Left renal pelvis (tissue), 4 donors: Measurements from ENCODE around the gene SH3TC2. TPM values are rescaled to one million over a fixed set of nuclear protein-coding genes. Genes with fewer than 3 reads are reported as not detected.

Source experiments
- DNase-seq, 4 donors: peaks; one replicate each; pipeline ENCODE4 v3.0.0-alpha.2; 2013; ENCODE audit warnings: low read depth in 4 of 4, low spot score in 3 of 4
- polyA plus RNA-seq, 4 donors: library from polyadenylated mRNA; unstranded; fragments of 120-200 nt; gene quantifications; one replicate each; pipeline ENCODE4 v1.2.1, GENCODE V29; 2013; ENCODE audit not compliant: insufficient read length in 4 of 4

SH3TC2 gene
- polyA plus RNA-seq, 4 donors = 0.85 to 2.7 (median 1.3) TPM

DNA sequence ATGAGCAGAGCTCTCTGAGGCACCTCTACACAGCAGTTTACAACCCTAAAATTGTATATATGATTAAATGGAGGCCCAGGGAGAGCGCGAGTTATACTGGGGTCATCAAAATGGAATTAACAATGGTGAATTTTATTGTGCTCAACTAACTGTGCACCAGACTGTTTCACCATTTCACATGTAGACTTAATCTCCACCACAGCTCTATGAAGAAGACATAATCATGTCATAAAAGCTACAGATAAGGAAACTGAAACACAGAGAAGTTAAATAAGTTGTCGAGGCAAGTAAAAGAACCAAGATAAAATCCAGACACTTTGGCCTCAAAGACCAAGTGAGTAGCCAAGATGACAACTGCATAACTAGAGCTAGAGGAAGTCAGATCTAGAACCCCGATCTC, 1.5 kb downstream of the SH3TC2 start:
- DNase-seq = no peak

DNA sequence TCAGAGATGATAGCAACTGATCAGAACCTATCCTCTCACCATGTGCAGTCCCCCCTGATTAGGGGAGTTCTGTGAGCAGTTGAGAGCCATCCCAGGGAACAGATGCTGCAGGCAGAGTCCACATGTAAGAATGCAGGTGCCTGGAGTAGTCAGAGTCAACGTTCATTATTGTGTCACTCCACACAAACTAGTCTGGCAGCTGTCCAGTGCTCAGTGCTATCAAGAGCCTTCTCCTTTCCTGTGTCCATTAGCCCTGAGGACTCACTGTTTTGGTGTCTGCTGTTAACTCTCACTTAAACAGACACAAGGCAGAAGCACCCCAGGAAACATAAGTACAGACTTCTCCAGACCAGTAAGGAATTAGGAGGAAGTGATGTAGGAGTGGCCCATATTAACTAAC, 2.5 kb downstream of the SH3TC2 start:
- no peak for DNase-seq

DNA sequence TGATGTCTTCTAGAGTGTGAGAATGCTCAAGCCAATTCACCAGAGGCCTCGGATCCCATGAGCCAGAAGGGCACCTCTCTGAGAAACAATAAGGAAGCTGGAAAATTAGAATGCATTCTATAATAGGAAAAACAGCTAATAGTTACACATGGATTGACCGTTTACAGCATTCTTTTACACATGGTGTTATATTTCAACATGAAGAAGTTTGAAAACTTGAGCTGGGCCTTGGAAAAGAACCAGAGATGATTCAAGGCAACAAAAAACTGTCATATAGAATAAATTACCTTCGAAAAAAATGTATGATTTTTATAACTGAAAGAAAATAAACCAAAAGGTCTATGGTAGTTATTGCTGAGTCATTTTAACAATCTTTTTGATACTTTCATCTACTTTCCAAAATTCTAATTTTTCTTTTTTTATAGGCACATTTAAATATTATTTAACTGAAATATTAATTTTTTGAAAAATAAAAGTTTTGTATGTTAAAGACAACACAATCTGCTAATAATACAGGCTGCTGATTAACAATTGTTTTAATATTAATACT, 6.2 kb downstream of the SH3TC2 start:
- DNase-seq = no peak

DNA sequence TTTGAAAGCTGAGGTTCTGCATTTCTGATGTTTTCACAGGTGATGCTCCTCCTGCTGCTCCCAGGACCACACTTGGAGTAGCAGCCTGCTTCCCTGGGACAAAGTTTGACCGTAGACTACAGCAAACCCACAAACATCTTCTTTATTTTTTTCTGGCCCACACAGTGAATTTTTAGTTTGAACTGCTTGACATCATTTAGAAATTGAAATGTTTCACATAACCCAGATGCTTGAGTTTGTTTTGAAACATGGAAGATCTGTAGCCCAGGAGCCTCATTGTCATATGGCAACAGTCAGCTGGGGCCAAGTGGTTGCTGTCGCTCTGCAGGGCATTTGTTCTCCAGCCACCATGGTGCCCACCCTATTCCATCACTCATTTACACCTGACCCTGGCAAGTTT, 8.4 kb downstream of the SH3TC2 start:
- DNase-seq = no peak

DNA sequence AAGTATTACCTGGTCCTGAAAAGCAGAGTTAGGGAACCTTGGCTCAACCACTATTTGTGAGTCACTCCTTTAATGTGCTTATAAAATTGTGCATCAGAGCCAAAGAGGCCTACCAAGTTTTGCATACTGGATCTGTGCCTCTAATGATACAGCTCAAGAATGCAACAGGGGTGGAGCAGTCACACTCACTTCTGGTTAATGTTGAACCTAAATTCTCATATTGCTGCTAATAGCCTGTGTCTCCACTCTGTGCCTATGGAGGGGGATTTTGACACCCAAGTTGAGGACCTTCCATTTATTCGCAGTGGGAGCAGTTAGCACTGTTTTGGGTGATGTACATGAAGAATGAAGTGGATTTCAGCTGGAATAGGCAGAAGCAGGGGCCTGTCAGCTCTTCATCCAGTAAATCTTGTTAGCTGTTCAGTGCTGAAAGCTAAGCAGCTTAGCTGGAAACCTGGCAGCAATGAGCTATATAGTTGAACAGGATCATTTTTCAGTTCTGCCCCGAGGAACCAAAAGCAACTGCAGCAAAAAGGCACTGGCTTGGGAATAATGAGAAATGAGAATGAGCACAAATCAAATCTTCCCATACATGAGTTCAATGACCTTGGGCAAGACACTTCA, 9.7 kb downstream of the SH3TC2 start:
- no peak for DNase-seq

DNA sequence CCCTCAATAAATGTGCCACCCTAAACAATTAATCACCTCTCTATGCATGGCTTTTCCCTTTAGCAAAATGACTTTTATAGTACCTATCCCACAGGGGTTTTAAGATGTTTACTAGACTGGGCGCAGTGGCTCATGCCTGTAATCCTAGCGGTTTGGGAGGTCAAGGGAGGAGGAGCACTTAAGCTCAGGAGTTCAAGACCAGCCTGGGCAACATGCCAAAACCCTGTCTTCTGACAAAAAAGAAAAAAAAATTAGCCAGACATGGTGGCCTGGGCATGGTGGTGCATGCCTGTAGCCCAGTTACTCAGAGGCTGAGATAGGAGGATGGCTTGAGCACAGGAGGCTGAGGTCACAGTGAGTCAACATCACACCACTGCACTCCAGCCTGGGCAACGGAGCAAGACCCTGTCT, 13.5 kb downstream of the SH3TC2 start:
- DNase-seq = no peak

DNA sequence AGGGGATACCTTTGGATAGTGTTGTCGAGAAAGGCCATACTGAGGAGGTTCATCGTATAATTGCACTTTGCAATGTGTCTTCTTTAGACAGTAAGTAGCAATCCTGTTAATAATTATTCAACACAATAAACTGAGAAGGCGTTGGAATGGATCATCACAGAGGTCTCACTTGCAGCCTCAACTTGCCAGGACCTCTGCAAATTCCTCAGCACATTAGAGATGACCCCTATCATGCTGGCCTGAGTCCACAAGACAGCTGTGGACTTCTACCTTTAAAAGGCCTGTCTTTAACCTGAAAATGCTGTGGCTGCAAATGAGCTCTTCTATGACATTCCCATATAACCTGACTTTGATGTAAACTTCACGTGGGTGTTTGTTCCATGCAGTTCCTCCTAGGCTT, 14.1 kb downstream of the SH3TC2 start:
- DNase-seq = no peak

DNA sequence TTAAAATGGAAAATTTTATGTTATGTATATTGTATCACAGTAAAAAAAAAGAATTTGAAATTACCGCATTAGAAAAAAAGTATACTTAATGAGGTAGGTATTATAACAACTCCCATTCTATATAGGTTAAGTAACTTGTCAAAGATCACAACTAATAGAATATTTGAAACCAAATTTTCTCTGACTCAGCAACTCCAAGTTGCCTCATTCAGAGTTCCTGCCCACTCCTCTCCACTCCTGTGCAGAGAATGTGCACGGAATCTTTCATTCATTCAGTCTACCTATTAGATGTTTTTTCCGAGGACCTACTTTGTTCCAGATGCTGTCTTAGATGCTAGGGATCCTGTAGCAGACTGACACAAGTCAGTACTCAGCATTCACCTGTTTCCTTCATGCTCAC, 15.4 kb downstream of the SH3TC2 start:
- DNase-seq = no peak

DNA sequence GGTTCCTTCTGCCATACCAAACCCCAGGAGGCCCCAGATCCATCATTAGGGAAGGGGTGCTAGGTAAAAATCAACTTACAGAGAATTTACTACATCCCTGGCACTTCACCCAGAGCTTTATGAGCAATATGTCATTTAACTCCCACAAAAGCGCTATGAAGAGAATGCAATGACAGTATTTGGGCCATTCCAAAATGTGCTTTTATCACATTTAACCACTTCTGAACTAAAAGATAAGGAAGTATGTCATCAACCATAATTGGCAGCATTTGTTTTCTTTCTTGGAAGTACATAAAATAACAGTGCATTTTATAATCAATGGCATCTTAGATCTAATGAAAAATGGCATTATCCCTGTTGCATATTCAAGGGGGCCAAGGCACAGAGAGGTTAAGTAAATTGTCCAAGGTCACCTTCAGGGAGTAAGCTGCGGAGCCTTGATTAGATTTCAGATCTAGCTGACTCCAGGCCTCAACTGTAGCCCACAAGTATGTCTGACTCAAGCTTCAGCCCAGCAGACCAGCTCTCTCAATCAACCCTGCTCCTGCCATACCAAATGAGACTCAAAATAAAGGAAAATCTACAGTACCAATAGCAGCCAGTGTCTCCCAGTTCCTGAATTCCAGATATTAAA, 16.5 kb downstream of the SH3TC2 start:
- no peak for DNase-seq

DNA sequence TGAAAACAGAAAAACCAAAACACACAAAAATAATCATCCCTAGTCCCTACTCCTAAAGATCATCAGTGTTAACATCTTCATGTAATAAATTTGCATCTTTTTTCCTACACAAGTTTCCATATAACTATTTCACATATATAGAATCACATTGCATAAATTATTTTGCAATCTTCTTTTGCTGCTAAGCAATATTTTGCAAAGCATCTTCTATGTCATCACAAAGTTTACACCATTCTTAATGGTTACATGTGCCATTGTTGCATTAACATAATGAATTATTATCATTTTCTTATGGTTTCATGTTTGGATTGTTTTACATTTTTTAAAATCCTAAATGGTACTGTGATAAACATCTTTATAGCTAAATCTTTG, 17.8 kb downstream of the SH3TC2 start:
- DNase-seq = no peak

DNA sequence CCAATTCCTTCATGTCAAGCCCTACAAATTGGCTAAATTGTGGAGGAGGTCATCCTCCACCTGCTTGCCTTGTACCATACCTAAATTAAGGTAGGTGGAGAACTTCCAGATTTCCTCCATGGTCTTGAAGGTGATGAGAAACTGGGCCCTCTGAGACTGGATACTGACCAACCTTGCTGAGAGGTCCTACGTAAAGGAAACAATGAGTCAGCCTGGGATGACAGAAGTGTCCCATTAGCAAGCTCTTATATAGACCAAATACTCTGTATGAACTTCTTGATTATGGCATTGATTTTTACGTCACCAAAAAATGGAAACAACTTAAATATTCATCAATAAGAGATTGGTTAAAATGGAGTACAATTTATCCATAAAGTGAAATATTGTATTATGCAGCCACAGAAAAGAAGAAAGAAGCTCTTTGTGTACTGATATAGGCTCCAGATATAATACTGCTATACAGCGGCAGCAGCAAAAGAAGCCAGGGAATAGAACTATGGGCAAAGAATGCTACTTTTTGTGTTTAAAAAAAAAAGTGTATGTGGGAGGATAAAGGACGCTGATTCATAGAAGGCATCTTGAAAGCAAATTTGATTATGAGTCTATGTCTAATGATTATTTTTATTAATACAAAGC, 18.3 kb downstream of the SH3TC2 start:
- DNase-seq = no peak

DNA sequence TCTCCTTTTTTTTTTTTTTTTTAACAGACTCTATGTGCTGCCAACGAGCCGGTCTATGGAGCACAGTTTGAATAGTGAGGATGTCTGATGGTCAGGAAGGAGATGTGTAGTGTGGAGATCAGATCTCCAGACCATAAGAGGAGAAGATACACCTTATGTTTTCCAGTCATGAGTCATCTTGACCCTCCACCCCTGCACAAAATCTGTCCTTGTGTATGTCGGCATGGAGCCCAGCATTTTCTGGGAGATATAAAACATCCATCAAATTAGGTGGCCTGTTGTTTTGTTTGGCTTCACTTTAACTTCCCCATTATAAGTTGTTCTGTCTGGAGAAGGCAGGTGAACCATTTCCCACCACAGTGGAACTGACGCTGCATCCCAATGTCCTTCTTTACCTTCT, 19.2 kb downstream of the SH3TC2 start:
- no peak for DNase-seq

DNA sequence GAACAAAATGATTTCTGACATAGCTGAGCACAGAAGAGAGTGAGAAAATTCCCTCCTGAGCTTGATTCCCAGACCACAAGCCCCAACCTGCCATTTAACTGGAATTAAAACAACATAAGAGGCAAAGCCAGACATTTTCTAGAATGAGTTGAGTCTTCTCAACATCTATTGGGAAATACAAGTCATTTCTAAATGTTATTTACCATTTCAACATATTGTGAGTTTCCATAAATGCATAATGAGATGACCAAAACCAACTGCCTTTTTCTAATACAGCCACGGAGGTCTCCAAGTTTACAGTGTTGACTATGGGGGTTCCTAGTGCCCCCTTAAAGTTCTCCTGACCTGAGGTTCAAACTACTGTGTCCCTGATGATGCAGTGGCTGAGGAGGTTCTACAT, 20.0 kb downstream of the SH3TC2 start:
- DNase-seq = no peak

DNA sequence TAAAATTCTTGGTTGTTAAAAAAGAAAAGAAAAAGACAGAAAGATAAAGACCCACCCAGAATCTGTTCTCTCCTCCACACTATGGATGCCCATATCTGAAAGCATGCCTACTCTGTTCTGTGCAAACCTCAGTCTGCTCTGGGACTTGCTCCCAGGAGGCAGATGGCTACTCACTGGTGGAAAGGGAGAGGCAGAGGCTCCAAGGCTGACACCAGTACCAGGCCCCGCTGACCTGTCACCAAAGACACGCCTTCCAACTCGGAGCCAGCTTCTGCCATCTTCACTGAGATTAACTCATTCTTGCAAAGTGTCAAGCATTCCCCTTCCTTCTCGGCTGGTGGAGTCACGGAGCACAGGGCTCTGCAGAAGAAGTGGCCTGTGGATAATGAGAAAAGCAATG, 21.6 kb downstream of the SH3TC2 start:
- no peak for DNase-seq

DNA sequence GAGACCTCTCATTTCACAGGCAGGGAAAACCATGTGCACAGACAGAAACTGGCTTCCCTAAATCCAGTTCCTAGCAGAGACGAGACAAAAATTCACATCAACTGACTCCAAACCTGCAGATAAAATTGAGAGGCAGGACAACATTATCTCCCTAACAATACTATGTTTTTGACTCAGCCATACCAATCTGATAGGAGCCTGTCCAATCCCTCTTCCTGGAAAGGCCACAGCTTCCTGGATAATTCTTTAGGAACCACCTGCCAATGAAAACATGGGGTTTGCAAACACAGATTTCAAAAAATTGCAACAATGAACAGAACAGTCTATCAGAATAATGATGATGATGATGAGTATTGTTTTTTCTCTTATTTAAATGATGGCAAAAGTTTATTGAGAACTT, 22.4 kb downstream of the SH3TC2 start:
- DNase-seq = no peak

DNA sequence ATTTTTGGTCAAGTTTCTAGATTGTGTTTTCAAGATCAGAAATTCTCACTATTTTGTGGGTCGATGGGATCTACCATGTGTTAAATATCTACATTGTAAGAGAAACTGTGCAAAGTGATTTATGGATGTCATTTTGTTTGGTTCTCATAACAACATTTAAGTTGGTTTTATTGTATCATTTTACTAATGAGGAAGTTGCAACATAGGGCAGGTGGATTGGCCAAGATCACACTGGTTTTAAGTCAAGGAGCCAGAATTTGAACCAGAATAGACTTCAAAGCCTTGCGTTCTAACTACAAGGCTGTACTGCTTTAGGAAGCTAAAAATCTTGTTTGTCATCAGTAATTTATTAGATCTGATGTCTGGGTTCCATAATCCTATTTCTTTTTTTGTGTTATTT, 23.4 kb downstream of the SH3TC2 start:
- DNase-seq = no peak

DNA sequence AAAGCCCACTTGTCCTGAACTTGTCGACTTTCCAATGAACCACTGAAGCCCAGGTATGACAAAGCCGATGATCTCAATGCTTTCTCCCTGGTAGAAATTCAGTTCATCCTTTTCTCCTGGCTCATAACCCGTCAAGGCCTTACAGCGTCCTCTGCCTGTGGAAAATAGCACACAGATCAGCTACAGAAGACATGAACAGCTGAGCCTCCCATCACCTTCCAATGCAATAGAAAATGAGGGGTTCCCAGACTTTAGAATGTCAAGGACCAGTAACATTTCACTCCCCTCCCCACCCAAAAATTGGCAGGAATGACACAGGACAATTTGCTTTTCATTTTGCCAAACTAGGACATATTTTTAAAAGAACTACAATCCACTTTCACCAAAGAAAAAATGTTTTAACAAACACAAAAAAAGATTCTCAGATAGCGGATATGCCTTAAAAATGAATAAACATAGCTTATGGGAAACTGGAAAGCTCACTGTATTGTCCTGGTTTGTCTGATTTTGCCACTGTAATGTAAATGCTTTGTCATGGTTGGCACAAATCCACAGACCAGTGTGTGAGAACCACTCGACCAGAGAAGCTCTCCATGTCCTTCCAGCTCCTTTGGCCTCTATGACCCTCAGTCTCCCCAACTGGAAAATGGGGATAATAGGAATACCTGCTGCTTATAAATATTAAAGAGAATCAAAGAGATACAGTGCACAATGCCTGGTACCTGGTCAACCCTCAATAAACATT, 24.4 kb downstream of the SH3TC2 start:
- DNase-seq = no peak

DNA sequence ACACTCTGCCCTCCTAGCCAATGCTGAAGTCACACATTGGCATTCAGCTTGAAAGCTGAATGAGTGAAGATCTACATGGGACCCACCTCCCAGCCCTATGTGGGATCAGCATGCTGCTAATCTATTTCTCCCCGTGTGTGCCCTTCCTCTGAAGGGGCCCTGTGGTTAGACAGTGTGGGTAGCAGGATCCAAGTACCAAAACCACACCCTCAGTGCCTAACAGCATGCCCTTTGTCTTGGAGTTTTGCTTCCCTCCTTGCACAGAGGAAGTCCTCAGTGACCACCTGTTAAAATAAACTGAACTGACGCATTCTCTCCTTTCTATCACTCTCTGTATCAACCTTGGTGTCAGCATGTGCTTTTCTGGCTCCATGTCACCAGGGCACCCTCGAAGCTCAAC, 25.0 kb downstream of the SH3TC2 start:
- no peak for DNase-seq

DNA sequence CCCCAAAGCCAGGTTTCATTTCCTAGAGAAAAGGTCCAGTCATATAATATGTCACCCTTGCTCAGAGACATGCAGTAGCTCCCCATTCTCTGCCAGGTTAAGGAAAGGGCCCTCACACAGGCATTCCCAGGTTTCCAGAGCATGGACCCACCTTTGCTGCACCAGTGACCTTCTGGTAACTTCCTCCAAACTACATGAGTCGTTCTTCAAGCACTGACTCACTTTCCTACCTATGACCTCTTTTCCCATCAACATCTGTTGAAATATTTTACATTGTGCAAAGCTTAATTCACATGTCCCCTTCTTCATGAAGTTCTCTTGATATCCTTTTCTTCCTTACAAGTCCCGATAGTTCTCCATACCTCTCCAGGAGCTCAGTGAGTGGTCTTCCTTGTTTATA, 25.9 kb downstream of the SH3TC2 start:
- DNase-seq = no peak

DNA sequence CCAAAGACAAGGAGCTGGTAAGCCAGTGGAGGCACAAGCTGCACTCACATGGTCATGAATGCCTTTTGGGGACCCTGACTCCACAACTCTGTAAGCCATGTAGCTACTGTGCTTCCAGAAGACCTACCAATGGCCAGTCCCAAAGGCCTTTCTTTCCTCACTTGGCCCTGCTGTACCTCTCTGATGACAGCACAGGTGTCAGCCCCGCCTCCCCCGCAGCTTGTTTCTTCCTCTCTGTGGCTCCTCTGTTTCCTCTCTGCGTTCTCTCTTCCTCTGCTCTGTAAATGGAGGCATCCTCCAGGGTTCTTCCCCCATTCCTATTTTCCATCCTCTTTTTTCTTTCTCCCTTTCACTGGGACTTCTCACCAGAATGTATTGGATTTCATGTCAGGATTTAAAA, 26.7 kb downstream of the SH3TC2 start:
- no peak for DNase-seq

DNA sequence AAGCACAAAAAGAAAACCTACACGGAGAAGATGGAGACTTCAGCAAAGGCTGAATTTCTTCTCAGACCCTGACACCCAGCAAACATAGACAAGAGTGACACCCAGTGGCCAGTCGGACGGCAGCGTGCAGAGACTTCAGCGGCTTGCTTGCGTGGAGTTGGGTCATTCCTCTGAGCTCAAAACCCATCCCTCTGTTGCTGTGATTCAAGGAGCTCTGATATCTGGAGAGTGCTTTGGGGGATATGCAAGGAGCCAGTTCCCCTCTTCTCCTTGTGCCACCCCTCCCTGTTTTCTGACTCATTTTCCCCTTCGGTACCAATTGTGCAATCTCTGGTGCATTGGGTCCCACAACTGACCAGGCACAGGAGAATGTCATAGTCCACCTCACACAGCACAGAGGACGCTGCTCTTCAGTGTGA, 27.5 kb downstream of the SH3TC2 start:
- peak; percentile 21 to 41 (median 34) for DNase-seq
